ENCODE results near the gene OTUD1.
A peak's percentile ranks its signal among the peaks of the same experiment; 100 is the strongest.

The OTUD1 gene

GRCh38 chr10:23412223-23412622, 26.7 kb upstream of the OTUD1 start:
- no peak for TF ChIP-seq CTCF (IDR thresholded peaks at IDR 0.05; ENCODE audit: low read length, missing control alignments)
- peak; percentile 61 for DNase-seq (ENCODE audit: low read depth)

GRCh38 chr10:23413629-23414089, 25.2 kb upstream of the OTUD1 start:
- H3K4me3 ChIP-seq (replicated peaks; ENCODE audit: low read depth, low read length), result no peak overlapping the region
- no peak for DNase-seq (ENCODE audit: low read depth)
- no peak for TF ChIP-seq CTCF (IDR thresholded peaks at IDR 0.05; ENCODE audit: low read length, missing control alignments)

More at GRCh38 chr10:23412223-23412622, 26.7 kb upstream of the OTUD1 start:
- no peak overlapping the region for H3K4me3 ChIP-seq (replicated peaks; ENCODE audit: low read depth, low read length)

- DNase-seq (ENCODE audit: low read depth), result no peak
- TF ChIP-seq CTCF (IDR thresholded peaks at IDR 0.05; ENCODE audit: low read length, missing control alignments), result no peak
- H3K4me3 ChIP-seq (replicated peaks; ENCODE audit: low read depth, low read length), result no peak overlapping the region
Observed at GRCh38 chr10:23414658-23415057, 24.2 kb upstream of the OTUD1 start.

- TF ChIP-seq CTCF (IDR thresholded peaks at IDR 0.05; ENCODE audit: low read length, missing control alignments), result no peak
- DNase-seq (ENCODE audit: low read depth), result no peak
- H3K4me3 ChIP-seq (replicated peaks; ENCODE audit: low read depth, low read length), result no peak overlapping the region
Observed at GRCh38 chr10:23417254-23417653, 21.6 kb upstream of the OTUD1 start.

GRCh38 chr10:23418051-23418681, 20.7 kb upstream of the OTUD1 start:
- no peak for TF ChIP-seq CTCF (IDR thresholded peaks at IDR 0.05; ENCODE audit: low read length, missing control alignments)
- no peak for DNase-seq (ENCODE audit: low read depth)
- no peak overlapping the region for H3K4me3 ChIP-seq (replicated peaks; ENCODE audit: low read depth, low read length)

GRCh38 chr10:23419201-23419600, 19.7 kb upstream of the OTUD1 start:
- DNase-seq (ENCODE audit: low read depth), result no peak
- no peak for TF ChIP-seq CTCF (IDR thresholded peaks at IDR 0.05; ENCODE audit: low read length, missing control alignments)
- H3K4me3 ChIP-seq (replicated peaks; ENCODE audit: low read depth, low read length), result no peak overlapping the region

Data from fibroblast of pulmonary artery (primary cell).